ENCODE results near the gene MYOF. TPM values are rescaled to one million over a fixed set of nuclear protein-coding genes. Genes with fewer than 3 reads are reported as not detected.

MYOF gene
- total and polyA plus RNA-seq, 2 of the 8 experiments (the other 6 are each of a cell fraction or from before 2014, with no cell fraction given), result 0.98 to 2.3 TPM

DNA sequence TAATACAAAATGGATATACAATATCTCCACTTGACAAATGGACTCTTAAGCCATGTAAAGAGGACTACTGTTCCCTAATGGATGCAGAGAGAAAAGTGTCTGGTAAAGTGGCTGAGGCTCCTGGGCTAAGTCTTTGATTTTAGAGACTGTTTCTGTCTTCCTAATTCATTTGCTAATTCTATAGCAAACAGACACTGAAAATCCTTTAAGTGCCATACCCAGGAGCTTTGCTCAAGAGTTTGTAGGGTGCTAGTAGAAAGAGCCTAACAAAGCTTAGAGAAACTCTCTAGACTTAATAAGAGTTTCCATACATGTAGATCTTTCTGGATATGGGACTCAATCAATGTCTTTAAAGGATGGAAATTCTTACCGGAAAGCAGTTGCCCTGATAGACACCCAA lies 31.0 kb upstream of the MYOF start:
- no peaks in the 10 kb centered on the region for H4K20me1 ChIP-seq (replicated peaks in 1 of 2; ENCODE audit: control insufficient read depth in 1 of 2, insufficient read depth in 2 of 2, low read length in 2 of 2)
- H2BK15ac ChIP-seq (ENCODE audit: low read length), result no peak overlapping the region
- WGBS, 2 experiments (ENCODE audit: extremely low coverage in 1 of 2, insufficient coverage in 1 of 2, insufficient read length in 1 of 2, insufficient replicate concordance in 2 of 2, low coverage in 1 of 2, low lambda C conversion rate in 2 of 2, missing lambda C conversion rate in 1 of 2), result 50% methylated on average over 1 of the region's 1 CpG; no CpG with 5 or more reads in 1 of the 2 experiments
- TF ChIP-seq POU5F1 (IDR thresholded peaks at IDR 0.05; ENCODE audit: low read depth, low read length) (no peak), E2F6 (IDR thresholded peaks at IDR 0.05) (no peak), SIRT6 (IDR thresholded peaks at IDR 0.05; ENCODE audit: low read length) (no peak), POLR2AphosphoS5 (IDR thresholded peaks at IDR 0.05; ENCODE audit: low read depth, low read length) (no peak)
- no peaks in the 10 kb centered on the region; a peak in 1 of 7 replicates for H3K4me1 ChIP-seq (replicated peaks in 1 of 4; ENCODE audit: control insufficient read depth in 3 of 4, insufficient read depth in 4 of 4, low read length in 3 of 4)
- no peak overlapping the region for H3K14ac ChIP-seq (ENCODE audit: insufficient read length)
- no peak overlapping the region for H3K4ac ChIP-seq (replicated peaks; ENCODE audit: insufficient read length, low read depth, low read length)
- no peak overlapping the region for H2AFZ ChIP-seq (ENCODE audit: low read length)
- H3K4me2 ChIP-seq (ENCODE audit: insufficient read depth in 1 of 2, low read depth in 2 of 2, low read length in 2 of 2), result no peak overlapping the region
- no peaks in the 10 kb centered on the region for H3K23me2 ChIP-seq (ENCODE audit: low read depth, low read length)
- FAIRE-seq, result no peak
- no peaks in the 10 kb centered on the region for H3K27me3 ChIP-seq (replicated peaks in 1 of 4; ENCODE audit: control insufficient read depth in 3 of 4, extremely low read depth in 1 of 4, insufficient read depth in 3 of 4, low read length in 3 of 4)
- H4K8ac ChIP-seq (ENCODE audit: extremely low read depth, insufficient read depth, low read length), result no peak overlapping the region
- H3K9me3 ChIP-seq (ENCODE audit: insufficient read depth in 2 of 2, low read depth in 1 of 2, low read length in 1 of 2), result no peaks in the 10 kb centered on the region
- no peak overlapping the region for H4K5ac ChIP-seq (ENCODE audit: insufficient read length, low read depth, low read length)
- peaks cover 9 to 39% (median 31%) of the 10 kb centered on the region in 4 experiments; a peak in 7 of 8 replicates for H3K36me3 ChIP-seq (ENCODE audit: control insufficient read depth in 2 of 4, insufficient read depth in 4 of 4, low read length in 3 of 4)
- H3K9ac ChIP-seq (replicated peaks in 1 of 4; ENCODE audit: extremely low read depth in 1 of 4, low read depth in 3 of 4, low read length in 3 of 4), result no peak overlapping the region
- H2BK12ac ChIP-seq (ENCODE audit: low read depth, low read length), result no peak overlapping the region
- CTCF ChIA-PET (ENCODE audit: partially characterized antibody), result interaction anchor here (1.0 to 11.4 kb wide), 6 partner anchors 11 to 156 kb away, joined by 5 to 201 read pairs (median 31); partner anchors contain the start of gene MYOF
- H3K18ac ChIP-seq (ENCODE audit: extremely low read depth, low read length), result no peak overlapping the region
- no peaks in the 10 kb centered on the region for H3K79me2 ChIP-seq (ENCODE audit: control insufficient read depth in 1 of 2, insufficient read depth in 2 of 2, low read length in 2 of 2)
- H3K4me3 ChIP-seq (ENCODE audit: extremely low read depth in 1 of 4, insufficient read depth in 2 of 4, low read depth in 3 of 4, low read length in 4 of 4), result no peak overlapping the region
- no peak overlapping the region for H3K56ac ChIP-seq (replicated peaks; ENCODE audit: insufficient read length, low read depth, low read length)
- POLR2A ChIA-PET (ENCODE audit: partially characterized antibody), result no interaction called here
- no peak overlapping the region for H2BK5ac ChIP-seq (ENCODE audit: low read depth, low read length)
- H2BK20ac ChIP-seq (ENCODE audit: low read length), result no peak overlapping the region
- no peak overlapping the region for H2AK5ac ChIP-seq (ENCODE audit: low read depth, low read length)
- H3K23ac ChIP-seq (ENCODE audit: insufficient read length), result no peak overlapping the region
- DNase-seq (ENCODE audit: low read depth in 1 of 2, low spot score in 2 of 2), result no peak
- no peak overlapping the region for H3K27ac ChIP-seq (ENCODE audit: low read depth, low read length)
- H2BK120ac ChIP-seq (replicated peaks; ENCODE audit: low read depth, low read length), result no peak overlapping the region
- H3K79me1 ChIP-seq (ENCODE audit: low read depth, low read length), result no peaks in the 10 kb centered on the region
- H4K91ac ChIP-seq (replicated peaks; ENCODE audit: insufficient read length, low read length), result no peak overlapping the region
